MM.1S (cell line): ENCODE results near the gene VWA5B2.

Experiments
- DNase-seq: peaks from one replicate; pipeline ENCODE4 v3.0.0-alpha.2; 2015
- H2AFZ ChIP-seq: fragments of 300-600 bp; sonication (generic); 2 replicates; pipeline ENCODE4 v1.6.0; 2016; ENCODE audit warnings: antibody characterized with exemption, low read length
- H3F3A ChIP-seq: fragments of 300-600 bp; sonication (generic); 2 replicates; pipeline ENCODE4 v1.6.1; 2016; ENCODE audit warnings: mild to moderate bottlenecking, antibody characterized with exemption, low read length, moderate library complexity, mixed read lengths; ENCODE audit not compliant: insufficient read depth
- H3K27ac ChIP-seq: fragments of 300-600 bp; sonication (generic); 2 replicates; pipeline ENCODE4 v1.5.1; 2016; ENCODE audit warnings: mild to moderate bottlenecking, low read length
- H3K27me3 ChIP-seq: fragments of 300-600 bp; sonication (generic); replicated peaks from 2 replicates; pipeline ENCODE4 v1.6.0; 2016; ENCODE audit warnings: low read length; ENCODE audit not compliant: insufficient read depth
- H3K36me3 ChIP-seq: fragments of 300-600 bp; sonication (generic); replicated peaks from 2 replicates; pipeline ENCODE4 v1.6.1; 2016; ENCODE audit warnings: mild to moderate bottlenecking, low read length, mixed read lengths; ENCODE audit not compliant: insufficient read depth
- H3K4me1 ChIP-seq: fragments of 300-600 bp; sonication (generic); 2 replicates; pipeline ENCODE4 v1.6.1; 2016; ENCODE audit warnings: low read length, mixed read lengths
- H3K4me2 ChIP-seq: fragments of 300-600 bp; sonication (generic); 2 replicates; pipeline ENCODE4 v1.6.0; 2016; ENCODE audit warnings: low read depth, low read length
- H3K4me3 ChIP-seq: fragments of 300-600 bp; sonication (generic); 2 replicates; pipeline ENCODE4 v1.5.1; 2016; ENCODE audit warnings: low read length, mixed read lengths
- H3K79me2 ChIP-seq: fragments of 300-600 bp; sonication (generic); 2 replicates; pipeline ENCODE4 v1.6.1; 2016; ENCODE audit warnings: mixed run types, low read length, mixed read lengths
- H3K9ac ChIP-seq: fragments of 300-600 bp; sonication (generic); 2 replicates; pipeline ENCODE4 v1.6.1; 2016; ENCODE audit warnings: low read length, mixed read lengths
- H3K9me2 ChIP-seq: fragments of 300-600 bp; sonication (generic); replicated peaks from 2 replicates; pipeline ENCODE4 v1.6.1; 2016; ENCODE audit warnings: mild to moderate bottlenecking, low read length, mixed read lengths; ENCODE audit not compliant: insufficient read depth
- H3K9me3 ChIP-seq: fragments of 300-600 bp; sonication (generic); replicated peaks from 2 replicates; pipeline ENCODE4 v1.6.1; 2016; ENCODE audit warnings: mild to moderate bottlenecking, low read length, mixed read lengths; ENCODE audit not compliant: insufficient read depth
- H4K20me1 ChIP-seq: fragments of 300-600 bp; sonication (generic); 2 replicates; pipeline ENCODE4 v1.6.1; 2016; ENCODE audit warnings: mild to moderate bottlenecking, low read length, moderate library complexity, mixed read lengths; ENCODE audit not compliant: insufficient read depth
- EZH2 ChIP-seq: fragments of 300-600 bp; sonication (generic); optimal IDR thresholded peaks from 2 replicates; pipeline ENCODE3; 2017; ENCODE audit warnings: low read depth, mild to moderate bottlenecking, antibody characterized with exemption, low read length, mixed read lengths
- EZH2phosphoT487 ChIP-seq: fragments of 300-600 bp; sonication (generic); IDR thresholded peaks from 2 replicates; pipeline ENCODE4 v1.6.1; 2018; ENCODE audit warnings: antibody characterized with exemption, low read length
- TF ChIP-seq, protein P1 (sequence below): fragments of 300-600 bp; sonication (generic); IDR thresholded peaks from 2 replicates; pipeline ENCODE4 v1.5.1; 2016; ENCODE audit warnings: antibody characterized with exemption, low read length, mixed read lengths

VWA5B2 gene

DNA sequence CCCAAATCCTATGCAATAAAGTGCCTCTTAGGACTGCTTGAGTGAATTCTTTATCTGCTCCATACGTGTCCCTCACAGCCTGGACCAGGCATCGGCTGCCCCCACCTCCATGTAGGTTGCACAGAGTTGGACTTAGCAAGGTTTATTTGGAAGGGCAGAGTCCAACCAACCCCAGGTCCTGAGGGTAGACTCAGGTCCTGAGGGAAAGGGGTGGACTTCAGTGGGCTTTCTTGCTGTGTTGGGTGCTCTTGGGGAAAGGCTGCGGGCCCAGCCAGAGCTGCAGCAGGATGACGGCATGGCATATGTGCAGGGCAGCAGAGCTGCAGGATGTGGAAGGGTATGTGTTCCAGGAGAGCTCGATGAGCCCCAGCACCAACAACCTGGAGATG lies 12.9 kb downstream of the VWA5B2 start:
- H3K27me3 ChIP-seq: 0 out of 2 replicates have a peak, but pooled peaks cover 4% of the 10 kb centered on the region
- H3K36me3 ChIP-seq: 0 out of 2 replicates have a peak, but pooled peaks cover 14% of the 10 kb centered on the region
- no peak overlapping the region for H3K4me2 ChIP-seq
- H2AFZ ChIP-seq: no peak overlapping the region
- H3F3A ChIP-seq: no peaks in the 10 kb centered on the region
- no peak for DNase-seq
- no peak overlapping the region for H3K9ac ChIP-seq
- H3K9me3 ChIP-seq: no peaks in the 10 kb centered on the region
- no peaks in the 10 kb centered on the region for H3K9me2 ChIP-seq
- H3K79me2 ChIP-seq: peaks cover 12% of the 10 kb centered on the region; the same call in 1 of the 2 replicates
- no peak overlapping the region for H3K27ac ChIP-seq
- no peak for TF ChIP-seq EZH2phosphoT487
- TF ChIP-seq, protein P1, sequence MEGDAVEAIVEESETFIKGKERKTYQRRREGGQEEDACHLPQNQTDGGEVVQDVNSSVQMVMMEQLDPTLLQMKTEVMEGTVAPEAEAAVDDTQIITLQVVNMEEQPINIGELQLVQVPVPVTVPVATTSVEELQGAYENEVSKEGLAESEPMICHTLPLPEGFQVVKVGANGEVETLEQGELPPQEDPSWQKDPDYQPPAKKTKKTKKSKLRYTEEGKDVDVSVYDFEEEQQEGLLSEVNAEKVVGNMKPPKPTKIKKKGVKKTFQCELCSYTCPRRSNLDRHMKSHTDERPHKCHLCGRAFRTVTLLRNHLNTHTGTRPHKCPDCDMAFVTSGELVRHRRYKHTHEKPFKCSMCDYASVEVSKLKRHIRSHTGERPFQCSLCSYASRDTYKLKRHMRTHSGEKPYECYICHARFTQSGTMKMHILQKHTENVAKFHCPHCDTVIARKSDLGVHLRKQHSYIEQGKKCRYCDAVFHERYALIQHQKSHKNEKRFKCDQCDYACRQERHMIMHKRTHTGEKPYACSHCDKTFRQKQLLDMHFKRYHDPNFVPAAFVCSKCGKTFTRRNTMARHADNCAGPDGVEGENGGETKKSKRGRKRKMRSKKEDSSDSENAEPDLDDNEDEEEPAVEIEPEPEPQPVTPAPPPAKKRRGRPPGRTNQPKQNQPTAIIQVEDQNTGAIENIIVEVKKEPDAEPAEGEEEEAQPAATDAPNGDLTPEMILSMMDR: no peak
- no peak for TF ChIP-seq EZH2
- H3K4me3 ChIP-seq: no peak overlapping the region
- H4K20me1 ChIP-seq: no peaks in the 10 kb centered on the region
- H3K4me1 ChIP-seq: no peaks in the 10 kb centered on the region

DNA sequence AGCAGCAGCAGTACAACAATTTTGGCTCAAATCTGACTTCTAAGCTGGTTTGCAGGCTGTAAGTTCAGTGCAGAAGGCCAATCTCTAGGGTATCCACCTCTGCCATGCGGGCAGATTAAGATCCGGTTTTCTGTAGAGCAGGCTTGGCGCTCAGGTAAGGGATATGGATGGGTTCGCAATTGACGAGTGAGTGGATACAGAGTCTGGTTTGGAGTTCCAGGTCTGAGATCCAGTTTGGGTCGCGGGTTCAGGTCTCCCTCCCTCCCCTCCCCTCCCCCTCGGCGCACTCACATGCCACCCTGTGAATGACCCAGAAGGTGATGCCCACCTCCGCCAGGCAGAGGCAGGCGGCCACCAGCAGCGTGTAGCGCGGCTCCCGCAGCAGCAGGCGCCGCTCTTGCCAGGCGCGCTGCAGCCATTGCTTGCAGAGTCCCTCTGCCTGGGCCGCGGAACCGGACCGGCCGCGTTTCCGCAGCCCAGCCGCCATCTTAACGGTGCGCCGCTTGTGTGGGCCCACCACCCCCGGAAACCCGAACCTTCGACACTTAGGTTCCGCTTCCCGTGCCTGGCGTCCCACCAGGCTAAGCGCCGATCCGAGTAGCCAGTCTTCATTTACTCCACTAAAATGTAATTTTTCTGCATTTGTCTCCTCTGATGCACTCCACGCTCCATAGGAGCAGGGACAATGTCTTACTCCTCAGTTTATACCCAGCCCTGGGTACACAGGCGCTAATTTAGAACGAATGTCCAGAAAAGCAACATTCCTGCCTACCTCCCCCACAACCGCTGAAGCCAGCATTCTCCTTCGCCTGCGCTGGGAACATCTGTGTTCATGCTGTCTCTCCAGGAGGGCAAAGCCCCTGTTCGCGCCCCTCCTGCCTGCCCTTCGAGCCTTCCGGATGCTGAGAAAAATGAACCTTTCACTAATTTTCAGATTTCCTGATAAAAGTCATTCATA lies 19.3 kb downstream of the VWA5B2 start, which contains the start of gene ALG3:
Gene ALG3, minus strand, starts transcription at position 509 of the 958 bp plus-strand sequence. Its CDS starts 22 bp downstream, at position 487.
- no peaks in the 10 kb centered on the region for H3K9me3 ChIP-seq
- no peaks in the 10 kb centered on the region for H3K27me3 ChIP-seq
- H3K4me3 ChIP-seq: peak within 1 kb of the TSS; percentile 99
- no peaks in the 10 kb centered on the region for H3K4me1 ChIP-seq
- DNase-seq: peak; percentile 90
- H4K20me1 ChIP-seq: no peaks in the 10 kb centered on the region
- peak within 1 kb of the TSS; percentile 98 for H3K4me2 ChIP-seq
- TF ChIP-seq, protein P1: no peak
- H2AFZ ChIP-seq: peak within 1 kb of the TSS; percentile 98
- H3K27ac ChIP-seq: peak within 1 kb of the TSS; percentile 86
- 0 out of 2 replicates have a peak, but pooled peaks cover 7% of the 10 kb centered on the region for H3K36me3 ChIP-seq
- H3K9ac ChIP-seq: peak within 1 kb of the TSS; percentile 94
- peaks cover 32% of the 10 kb centered on the region for H3K79me2 ChIP-seq
- H3K9me2 ChIP-seq: no peaks in the 10 kb centered on the region
- peaks cover 14% of the 10 kb centered on the region for H3F3A ChIP-seq

DNA sequence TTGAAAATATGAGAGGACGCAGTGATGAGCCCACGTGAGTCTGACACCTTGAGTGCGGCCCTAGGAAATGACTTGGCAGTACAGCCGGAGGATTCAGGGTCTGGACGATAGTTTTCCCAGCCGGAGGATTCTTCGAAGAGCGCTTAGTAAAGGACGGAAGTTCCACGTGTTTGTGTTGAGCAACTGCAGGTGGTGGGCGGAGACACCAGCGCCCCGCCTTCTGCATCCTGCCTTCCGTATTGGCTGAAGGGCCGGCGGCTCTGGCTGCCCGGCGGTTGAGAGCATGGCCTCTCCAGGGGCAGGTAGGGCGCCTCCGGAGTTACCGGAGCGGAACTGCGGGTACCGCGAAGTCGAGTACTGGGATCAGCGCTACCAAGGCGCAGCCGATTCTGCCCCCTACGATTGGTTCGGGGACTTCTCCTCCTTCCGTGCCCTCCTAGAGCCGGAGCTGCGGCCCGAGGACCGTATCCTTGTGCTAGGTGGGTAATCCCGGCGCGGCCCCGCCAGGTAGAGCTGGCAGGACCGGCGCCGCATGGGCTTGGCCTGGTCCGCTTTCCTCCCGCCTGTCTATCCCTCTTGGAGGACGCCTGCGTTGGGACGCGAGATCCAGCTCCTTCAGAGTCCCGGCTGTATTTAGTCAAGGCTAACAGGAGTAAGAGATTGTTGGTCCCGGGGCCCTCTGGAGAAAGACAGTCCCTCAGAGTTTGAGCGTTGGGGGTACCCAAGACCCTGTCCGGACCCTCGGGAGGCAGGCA lies 20.2 kb downstream of the VWA5B2 start, which contains the start of gene EEF1AKMT4:
Gene EEF1AKMT4, plus strand, starts transcription at position 261 of the 755 bp plus-strand sequence. Its CDS starts 23 bp downstream, at position 284.
- Histone ChIP-seq H3K4me1 (no peaks in the 10 kb centered on the region), H3K9me3 (no peaks in the 10 kb centered on the region), H2AFZ (peak within 1 kb of the TSS; percentile 98), H3K79me2 (peaks cover 32% of the 10 kb centered on the region), H3K4me3 (peak within 1 kb of the TSS; percentile 99), H3K9ac (peak within 1 kb of the TSS; percentile 94), H3K27ac (peak within 1 kb of the TSS; percentile 86), H3K4me2 (peak within 1 kb of the TSS; percentile 98), H3F3A (peaks cover 14% of the 10 kb centered on the region), H3K9me2 (no peaks in the 10 kb centered on the region), H3K27me3 (no peaks in the 10 kb centered on the region), H4K20me1 (no peaks in the 10 kb centered on the region), H3K36me3 (no peaks in the 10 kb centered on the region)
- DNase-seq: peak; percentile 100
- TF ChIP-seq, protein P1: peak; percentile 87
- no peak for TF ChIP-seq EZH2phosphoT487
